COLO668 (cell line): Measurements from ENCODE around the gene CATSPERE.
"Not testable (repeated sequence)": the region's sequence is repeated elsewhere in the genome, so short reads cannot be mapped to it uniquely, and the experiment has no call there.

Experiments used
- DNase-seq: peaks from one replicate; lab custom pipeline; 2025; ENCODE audit not compliant: unreplicated experiment; lab: John Stamatoyannopoulos, UW

Gene CATSPERE

GRCh38 chr1:244536316-244536715 lies 75.2 kb downstream of the CATSPERE start:
- no peak for DNase-seq

GRCh38 chr1:244545511-244545910 lies 84.4 kb downstream of the CATSPERE start:
- DNase-seq: no peak

GRCh38 chr1:244548558-244549115 lies 87.6 kb downstream of the CATSPERE start:
- no peak for DNase-seq

- DNase-seq: no peak
Observed at GRCh38 chr1:244552336-244552735, 91.3 kb downstream of the CATSPERE start.

GRCh38 chr1:244556263-244556662 lies 95.2 kb downstream of the CATSPERE start:
- no peak for DNase-seq

- DNase-seq: no peak
Observed at GRCh38 chr1:244557565-244557964, 96.5 kb downstream of the CATSPERE start.

- DNase-seq: no peak
Observed at GRCh38 chr1:244559561-244559960, 98.5 kb downstream of the CATSPERE start.

GRCh38 chr1:244562877-244563276 lies 101.8 kb downstream of the CATSPERE start:
- DNase-seq: not testable (repeated sequence)

- DNase-seq: no peak
Observed at GRCh38 chr1:244573768-244574167, 112.7 kb downstream of the CATSPERE start.

GRCh38 chr1:244576259-244576892 lies 115.3 kb downstream of the CATSPERE start:
- DNase-seq: no peak

- not testable (repeated sequence) for DNase-seq
Observed at GRCh38 chr1:244578205-244578604, 117.1 kb downstream of the CATSPERE start.

- no peak for DNase-seq
Observed at GRCh38 chr1:244583358-244583982, 122.4 kb downstream of the CATSPERE start.

- no peak for DNase-seq
Observed at GRCh38 chr1:244585867-244586266, 124.8 kb downstream of the CATSPERE start.

GRCh38 chr1:244590670-244591069 lies 129.6 kb downstream of the CATSPERE start:
- DNase-seq: no peak

GRCh38 chr1:244598611-244599010 lies 137.5 kb downstream of the CATSPERE start:
- DNase-seq: no peak

- DNase-seq: no peak
Observed at GRCh38 chr1:244599937-244600350, 138.9 kb downstream of the CATSPERE start.

- no peak for DNase-seq
Observed at GRCh38 chr1:244601336-244601735, 140.3 kb downstream of the CATSPERE start.

GRCh38 chr1:244603498-244603897 lies 142.4 kb downstream of the CATSPERE start:
- DNase-seq: no peak

- no peak for DNase-seq
Observed at GRCh38 chr1:244605835-244606370, 144.8 kb downstream of the CATSPERE start.

- no peak for DNase-seq
Observed at GRCh38 chr1:244614113-244614836, 153.2 kb downstream of the CATSPERE start.

- DNase-seq: no peak
Observed at GRCh38 chr1:244614879-244615278, 153.8 kb downstream of the CATSPERE start.

- no peak for DNase-seq
Observed at GRCh38 chr1:244615301-244615700, 154.2 kb downstream of the CATSPERE start.
